Neural progenitor cell (in vitro differentiated cells): ENCODE results near the gene NOM1.

Source experiments
- CTCF ChIP-seq: fragments of 200-600 bp; sonication (generic); IDR thresholded peaks from 2 replicates; pipeline ENCODE4 v1.5.1; 2017; ENCODE audit warnings: antibody characterized with exemption, mild to moderate bottlenecking
- EZH2 ChIP-seq: fragments of 200-600 bp; sonication (generic); IDR thresholded peaks from 2 replicates; pipeline ENCODE4 v1.6.1; 2017; ENCODE audit warnings: antibody characterized with exemption, mild to moderate bottlenecking, moderate library complexity
- EZH2phosphoT487 ChIP-seq: fragments of 200-600 bp; sonication (generic); IDR thresholded peaks from 2 replicates; pipeline ENCODE4 v1.6.1; 2017; ENCODE audit warnings: antibody characterized with exemption

- TF ChIP-seq CTCF (no peak), EZH2 (no peak), EZH2phosphoT487 (no peak)
These were observed 14.3 kb upstream of the NOM1 start for GRCh38 chr7:156935250-156935649.
